ENCODE results near the gene KIF20B.
"Not testable (repeated sequence)": the region's sequence is repeated elsewhere in the genome, so short reads cannot be mapped to it uniquely, and the experiment has no call there.

Gene KIF20B

GRCh38 chr10:89693176-89693575, 8.2 kb upstream of the KIF20B start:
- no peak for DNase-seq

GRCh38 chr10:89695307-89695706, 6.1 kb upstream of the KIF20B start:
- no peak for DNase-seq

GRCh38 chr10:89697946-89698345, 3.4 kb upstream of the KIF20B start:
- no peak for DNase-seq

GRCh38 chr10:89699581-89700064, 1.8 kb upstream of the KIF20B start:
- no peak for DNase-seq

- DNase-seq: no peak
These were observed 508 bp upstream of the KIF20B start for GRCh38 chr10:89700923-89701241.

GRCh38 chr10:89702121-89702480, 711 bp downstream of the KIF20B start:
- no peak for DNase-seq

GRCh38 chr10:89705466-89705865, 4.1 kb downstream of the KIF20B start:
- DNase-seq: no peak

- no peak for DNase-seq
These were observed 4.6 kb downstream of the KIF20B start for GRCh38 chr10:89706011-89706410.

GRCh38 chr10:89707372-89707771, 6.0 kb downstream of the KIF20B start:
- DNase-seq: no peak

- DNase-seq: no peak
These were observed 9.4 kb downstream of the KIF20B start for GRCh38 chr10:89710753-89711152.

GRCh38 chr10:89734616-89735015, 33.2 kb downstream of the KIF20B start:
- no peak for DNase-seq

GRCh38 chr10:89738551-89739209, 37.3 kb downstream of the KIF20B start:
- no peak for DNase-seq

- DNase-seq: no peak
These were observed 39.9 kb downstream of the KIF20B start for GRCh38 chr10:89741126-89741762.

GRCh38 chr10:89744026-89744425, 42.6 kb downstream of the KIF20B start:
- DNase-seq: no peak

GRCh38 chr10:89745903-89746302, 44.5 kb downstream of the KIF20B start:
- DNase-seq: no peak

- no peak for DNase-seq
These were observed 49.1 kb downstream of the KIF20B start for GRCh38 chr10:89750441-89750840.

- no peak for DNase-seq
These were observed 54.0 kb downstream of the KIF20B start for GRCh38 chr10:89755374-89755773.

- no peak for DNase-seq
These were observed 58.1 kb downstream of the KIF20B start for GRCh38 chr10:89759531-89759930.

GRCh38 chr10:89763671-89764070, 62.3 kb downstream of the KIF20B start:
- not testable (repeated sequence) for DNase-seq

- DNase-seq: no peak
These were observed 70.3 kb downstream of the KIF20B start for GRCh38 chr10:89771684-89772083.

- no peak for DNase-seq
These were observed 71.7 kb downstream of the KIF20B start for GRCh38 chr10:89773081-89773480.

- no peak for DNase-seq
These were observed 75.3 kb downstream of the KIF20B start for GRCh38 chr10:89776665-89777064.

- DNase-seq: no peak
These were observed 81.1 kb downstream of the KIF20B start for GRCh38 chr10:89782470-89782869.

- no peak for DNase-seq
These were observed 82.0 kb downstream of the KIF20B start for GRCh38 chr10:89783406-89783805.

- DNase-seq: no peak
These were observed 83.7 kb downstream of the KIF20B start for GRCh38 chr10:89785095-89785494.

Data from activated CD4-positive, CD25-positive, alpha-beta regulatory T cell treated with anti-CD3 and anti-CD28 coated beads, Interleukin-2, amount 50 U/mL, for 72 hours (primary cell).